ENCODE data around the gene ARHGEF38.

DNA sequence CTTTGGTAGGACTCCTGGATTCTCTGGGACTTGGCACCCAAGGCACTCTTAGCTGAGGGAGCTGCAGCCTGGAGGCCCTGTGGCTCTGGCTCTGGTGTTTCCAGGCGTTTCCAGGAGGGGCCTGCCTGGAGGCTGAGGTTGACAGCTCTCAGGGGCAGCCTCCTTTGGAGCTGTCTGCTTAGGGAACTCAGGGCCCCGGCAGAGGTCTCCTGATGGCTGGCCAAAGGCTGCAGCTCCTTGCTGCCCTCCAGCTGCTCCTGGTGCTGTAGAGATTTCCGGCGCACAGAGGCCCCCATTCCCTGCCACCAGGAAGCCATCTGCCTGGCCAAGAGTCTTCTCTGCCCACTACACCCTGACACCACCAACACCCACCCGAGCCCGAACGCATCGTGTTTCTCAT lies 25.3 kb upstream of the ARHGEF38 start:
- TF ChIP-seq, protein P1, sequence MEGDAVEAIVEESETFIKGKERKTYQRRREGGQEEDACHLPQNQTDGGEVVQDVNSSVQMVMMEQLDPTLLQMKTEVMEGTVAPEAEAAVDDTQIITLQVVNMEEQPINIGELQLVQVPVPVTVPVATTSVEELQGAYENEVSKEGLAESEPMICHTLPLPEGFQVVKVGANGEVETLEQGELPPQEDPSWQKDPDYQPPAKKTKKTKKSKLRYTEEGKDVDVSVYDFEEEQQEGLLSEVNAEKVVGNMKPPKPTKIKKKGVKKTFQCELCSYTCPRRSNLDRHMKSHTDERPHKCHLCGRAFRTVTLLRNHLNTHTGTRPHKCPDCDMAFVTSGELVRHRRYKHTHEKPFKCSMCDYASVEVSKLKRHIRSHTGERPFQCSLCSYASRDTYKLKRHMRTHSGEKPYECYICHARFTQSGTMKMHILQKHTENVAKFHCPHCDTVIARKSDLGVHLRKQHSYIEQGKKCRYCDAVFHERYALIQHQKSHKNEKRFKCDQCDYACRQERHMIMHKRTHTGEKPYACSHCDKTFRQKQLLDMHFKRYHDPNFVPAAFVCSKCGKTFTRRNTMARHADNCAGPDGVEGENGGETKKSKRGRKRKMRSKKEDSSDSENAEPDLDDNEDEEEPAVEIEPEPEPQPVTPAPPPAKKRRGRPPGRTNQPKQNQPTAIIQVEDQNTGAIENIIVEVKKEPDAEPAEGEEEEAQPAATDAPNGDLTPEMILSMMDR (conservative IDR thresholded peaks at IDR 0.05) = no peak
- no peak for TF ChIP-seq EZH2 (IDR thresholded peaks at IDR 0.05; ENCODE audit: low read depth)
